BE2C (cell line): Measurements from ENCODE around the gene FAHD2A. TPM values are rescaled to one million over a fixed set of nuclear protein-coding genes. Genes with fewer than 3 reads are reported as not detected.
"Not testable (repeated sequence)": the region's sequence is repeated elsewhere in the genome, so short reads cannot be mapped to it uniquely, and the experiment has no call there.

ENCODE experiments used
- DNase-seq: peaks from one replicate; pipeline ENCODE4 v3.0.0-alpha.2; 2020
- H3K27me3 ChIP-seq: fragments of 250-450 bp; sonication (Bioruptor Pico); 2 replicates; pipeline ENCODE4 v1.5.1; 2020; ENCODE audit warnings: mild to moderate bottlenecking
- H3K36me3 ChIP-seq: fragments of 250-450 bp; sonication (Bioruptor Pico); 2 replicates; pipeline ENCODE4 v1.5.1; 2020; ENCODE audit warnings: mild to moderate bottlenecking
- H3K4me1 ChIP-seq: fragments of 250-450 bp; sonication (Bioruptor Pico); 2 replicates; pipeline ENCODE4 v1.5.1; 2020
- H3K4me3 ChIP-seq: 2 replicates; pipeline ENCODE4 v1.5.1; 2011; ENCODE audit warnings: low read depth, low read length
- H3K9me3 ChIP-seq: fragments of 250-450 bp; sonication (Bioruptor Pico); 2 replicates; pipeline ENCODE4 v1.5.1; 2020
- polyA plus RNA-seq: library from polyadenylated mRNA; unstranded; fragments of >200 nt; gene quantifications from one replicate; pipeline ENCODE4 v1.2.1, GENCODE V29; 2012; ENCODE audit warnings: low read depth, missing spikeins; ENCODE audit not compliant: insufficient read length, insufficient read depth
- TF ChIP-seq, protein P1 (sequence below): IDR thresholded peaks from 2 replicates; pipeline ENCODE4 v1.5.1; 2012; ENCODE audit warnings: mild to moderate bottlenecking, low read depth, low read length

The FAHD2A gene, protein sequence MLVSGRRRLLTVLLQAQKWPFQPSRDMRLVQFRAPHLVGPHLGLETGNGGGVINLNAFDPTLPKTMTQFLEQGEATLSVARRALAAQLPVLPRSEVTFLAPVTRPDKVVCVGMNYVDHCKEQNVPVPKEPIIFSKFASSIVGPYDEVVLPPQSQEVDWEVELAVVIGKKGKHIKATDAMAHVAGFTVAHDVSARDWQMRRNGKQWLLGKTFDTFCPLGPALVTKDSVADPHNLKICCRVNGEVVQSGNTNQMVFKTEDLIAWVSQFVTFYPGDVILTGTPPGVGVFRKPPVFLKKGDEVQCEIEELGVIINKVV
- polyA plus RNA-seq = 8.2 TPM

DNA sequence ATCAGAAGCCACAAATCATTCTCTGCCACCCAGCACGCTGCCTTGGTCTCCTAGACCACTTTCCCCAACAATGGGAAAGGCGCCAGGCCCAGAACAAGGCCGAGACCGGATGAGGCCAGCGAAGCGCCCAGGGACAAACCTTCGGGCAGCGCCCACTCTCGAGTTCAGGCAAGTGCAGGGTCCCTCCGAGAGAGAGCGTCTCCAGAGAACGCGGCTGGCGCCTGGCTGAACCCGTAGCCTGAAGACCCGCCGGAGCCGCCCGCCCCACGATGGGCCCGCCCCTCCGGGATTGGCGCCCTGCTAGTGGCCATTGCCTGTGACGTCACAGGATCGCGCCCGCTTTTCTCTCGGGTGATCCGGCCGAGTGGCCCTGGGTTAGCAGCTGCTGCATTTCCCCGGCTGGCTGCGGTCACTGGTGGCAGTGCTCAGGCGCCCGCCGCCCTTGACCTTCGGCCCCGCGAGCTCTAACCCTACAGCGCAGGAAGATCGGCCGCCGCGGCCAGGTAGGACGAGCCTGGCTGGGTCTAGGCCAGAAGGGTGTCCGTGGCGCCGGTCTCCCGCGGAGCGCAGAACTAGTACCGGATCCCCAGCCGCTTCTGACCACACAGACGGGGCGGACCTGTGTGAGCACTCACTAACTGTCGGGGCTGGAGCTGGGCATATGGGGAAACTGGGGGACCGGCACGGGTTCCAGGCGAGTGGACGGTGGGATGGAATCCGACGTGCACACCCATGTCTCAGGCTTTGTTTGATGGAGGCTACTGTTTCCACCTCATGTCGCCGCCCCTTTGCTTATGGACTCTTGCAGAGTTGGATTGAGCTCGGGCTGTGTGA, at the start of gene FAHD2A:
Gene FAHD2A (plus strand): TSS at position 339 of the 834 bp plus-strand sequence. CDS start 2,851 bp downstream, outside the sequence.
- Histone ChIP-seq H3K27me3 (no peaks in the 10 kb centered on the region), H3K36me3 (no peaks in the 10 kb centered on the region), H3K4me3 (peak within 1 kb of the TSS; percentile 75), H3K9me3 (no peaks in the 10 kb centered on the region), H3K4me1 (no peaks in the 10 kb centered on the region)
- peak; percentile 92 for DNase-seq
- TF ChIP-seq, protein P1, sequence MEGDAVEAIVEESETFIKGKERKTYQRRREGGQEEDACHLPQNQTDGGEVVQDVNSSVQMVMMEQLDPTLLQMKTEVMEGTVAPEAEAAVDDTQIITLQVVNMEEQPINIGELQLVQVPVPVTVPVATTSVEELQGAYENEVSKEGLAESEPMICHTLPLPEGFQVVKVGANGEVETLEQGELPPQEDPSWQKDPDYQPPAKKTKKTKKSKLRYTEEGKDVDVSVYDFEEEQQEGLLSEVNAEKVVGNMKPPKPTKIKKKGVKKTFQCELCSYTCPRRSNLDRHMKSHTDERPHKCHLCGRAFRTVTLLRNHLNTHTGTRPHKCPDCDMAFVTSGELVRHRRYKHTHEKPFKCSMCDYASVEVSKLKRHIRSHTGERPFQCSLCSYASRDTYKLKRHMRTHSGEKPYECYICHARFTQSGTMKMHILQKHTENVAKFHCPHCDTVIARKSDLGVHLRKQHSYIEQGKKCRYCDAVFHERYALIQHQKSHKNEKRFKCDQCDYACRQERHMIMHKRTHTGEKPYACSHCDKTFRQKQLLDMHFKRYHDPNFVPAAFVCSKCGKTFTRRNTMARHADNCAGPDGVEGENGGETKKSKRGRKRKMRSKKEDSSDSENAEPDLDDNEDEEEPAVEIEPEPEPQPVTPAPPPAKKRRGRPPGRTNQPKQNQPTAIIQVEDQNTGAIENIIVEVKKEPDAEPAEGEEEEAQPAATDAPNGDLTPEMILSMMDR = no peak

DNA sequence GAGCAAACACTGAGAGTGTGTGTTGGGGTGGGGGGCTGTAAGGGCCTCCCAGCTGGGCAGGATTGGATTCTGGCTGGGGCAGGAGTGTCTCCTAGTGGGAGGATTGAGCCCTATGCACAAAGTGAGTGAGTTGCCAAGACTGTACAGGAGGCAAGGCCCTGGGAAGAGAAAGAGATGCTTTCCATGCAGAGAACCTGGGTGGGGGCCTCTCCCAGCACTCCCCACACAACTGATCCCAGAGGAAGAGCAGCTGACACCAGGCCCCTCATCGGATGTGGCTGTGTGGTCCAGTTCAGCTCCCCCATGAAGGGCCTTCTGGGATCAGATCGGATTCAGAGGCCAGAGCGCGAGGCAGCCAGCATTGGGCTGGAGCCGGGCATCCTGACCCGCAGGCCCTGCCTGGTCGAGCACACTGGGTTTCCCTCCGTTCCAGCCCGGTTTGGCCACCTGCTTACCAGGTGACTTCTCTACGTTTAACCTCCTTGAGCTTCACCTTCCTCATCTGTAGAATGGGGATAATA, 49.4 kb upstream of the FAHD2A start:
- Histone ChIP-seq H3K36me3 (no peaks in the 10 kb centered on the region), H3K9me3 (no peaks in the 10 kb centered on the region), H3K4me1 (no peaks in the 10 kb centered on the region), H3K27me3 (no peaks in the 10 kb centered on the region), H3K4me3 (no peak overlapping the region)
- DNase-seq = no peak
- TF ChIP-seq, protein P1 = no peak

DNA sequence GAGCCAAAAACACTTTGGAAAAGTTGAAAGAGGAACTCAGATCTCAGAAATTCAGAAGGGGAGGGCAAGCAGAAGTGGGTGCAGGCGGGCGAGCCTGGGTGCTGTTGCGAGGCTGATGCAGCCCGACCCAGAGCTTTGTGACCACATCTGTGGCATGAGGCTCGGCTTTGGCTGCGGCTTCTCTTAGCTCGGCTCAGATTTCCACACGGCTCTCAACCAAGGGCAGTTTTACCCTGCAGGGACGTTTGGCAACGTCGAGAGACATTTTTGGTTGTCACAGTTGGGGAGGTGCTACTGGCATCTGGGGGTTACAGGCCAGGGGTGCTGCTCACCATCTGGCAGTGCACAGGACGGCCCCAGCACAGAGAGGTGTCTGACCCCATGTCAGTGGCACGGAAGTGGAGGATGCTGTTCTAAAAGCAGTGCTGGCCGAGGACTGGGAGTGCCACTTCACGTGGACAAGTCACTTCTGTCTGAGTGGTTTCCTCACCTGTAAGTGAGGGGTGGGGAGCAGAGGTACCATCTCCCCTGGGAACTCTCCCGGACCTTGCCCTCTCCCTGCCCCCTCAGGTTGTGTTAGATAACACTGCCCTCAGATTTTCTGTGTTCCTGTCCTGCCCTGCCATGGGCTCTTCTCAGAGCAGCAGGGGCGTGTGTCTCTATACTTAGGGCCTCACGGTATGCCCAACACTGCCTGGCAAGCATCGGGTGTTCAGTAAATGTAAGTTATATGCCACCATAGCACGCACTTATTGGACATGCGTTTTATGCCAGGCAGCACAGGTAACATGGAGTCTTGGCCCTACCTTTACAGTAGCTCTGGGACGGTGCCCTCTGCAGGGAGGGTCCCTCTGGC, 48.7 kb upstream of the FAHD2A start:
- no peak overlapping the region for H3K4me3 ChIP-seq
- DNase-seq = no peak
- H3K36me3 ChIP-seq = no peaks in the 10 kb centered on the region
- H3K4me1 ChIP-seq = no peaks in the 10 kb centered on the region
- no peaks in the 10 kb centered on the region for H3K9me3 ChIP-seq
- TF ChIP-seq, protein P1 = no peak
- no peaks in the 10 kb centered on the region for H3K27me3 ChIP-seq

DNA sequence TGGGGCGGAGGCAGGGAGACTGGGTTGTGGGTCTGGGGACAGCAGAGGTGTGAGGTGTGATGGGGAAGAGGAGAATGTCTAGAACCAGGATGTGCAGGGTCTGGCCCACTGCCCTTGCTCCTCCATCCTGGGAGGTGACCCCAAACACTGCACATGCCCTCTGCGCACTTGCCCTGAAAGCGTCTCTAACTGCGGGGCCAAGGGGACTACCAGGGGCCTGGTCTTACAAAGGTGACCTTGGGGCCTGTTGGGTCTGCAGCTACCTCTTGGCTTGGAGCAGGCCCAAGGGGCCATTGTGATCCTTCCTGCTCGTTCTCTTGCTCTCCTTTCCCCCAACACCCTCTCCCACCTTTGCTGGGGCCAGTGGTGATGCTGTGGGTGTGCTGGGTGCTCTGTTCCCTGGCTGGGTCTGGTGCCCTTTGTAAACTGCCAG, 48.0 kb upstream of the FAHD2A start:
- TF ChIP-seq, protein P1 = no peak
- H3K27me3 ChIP-seq = no peaks in the 10 kb centered on the region
- H3K36me3 ChIP-seq = no peaks in the 10 kb centered on the region
- DNase-seq = no peak
- H3K4me1 ChIP-seq = no peaks in the 10 kb centered on the region
- no peaks in the 10 kb centered on the region for H3K9me3 ChIP-seq
- H3K4me3 ChIP-seq = no peak overlapping the region

DNA sequence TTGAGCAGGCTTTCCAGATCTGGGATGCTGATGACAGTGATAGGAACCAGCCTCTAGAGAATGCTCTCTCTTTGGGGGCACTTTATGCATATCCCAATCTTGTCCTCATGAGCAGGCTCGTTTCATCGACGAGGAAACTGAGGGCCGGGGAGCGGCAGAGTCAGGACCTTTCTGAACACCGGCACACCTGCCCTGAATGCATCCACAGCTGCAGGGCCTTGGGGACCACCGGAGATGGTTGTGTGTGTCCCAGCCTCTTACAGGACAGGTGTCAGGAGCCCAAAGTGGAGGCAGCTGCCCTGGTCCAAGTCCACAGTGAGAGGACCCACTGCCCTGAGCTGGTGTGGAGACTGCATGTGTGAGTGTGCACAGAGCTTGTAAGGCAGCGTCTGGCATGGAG, 47.6 kb upstream of the FAHD2A start:
- TF ChIP-seq, protein P1 = no peak
- Histone ChIP-seq H3K4me1 (no peaks in the 10 kb centered on the region), H3K4me3 (no peak overlapping the region), H3K36me3 (no peaks in the 10 kb centered on the region), H3K9me3 (no peaks in the 10 kb centered on the region), H3K27me3 (no peaks in the 10 kb centered on the region)
- DNase-seq = no peak

DNA sequence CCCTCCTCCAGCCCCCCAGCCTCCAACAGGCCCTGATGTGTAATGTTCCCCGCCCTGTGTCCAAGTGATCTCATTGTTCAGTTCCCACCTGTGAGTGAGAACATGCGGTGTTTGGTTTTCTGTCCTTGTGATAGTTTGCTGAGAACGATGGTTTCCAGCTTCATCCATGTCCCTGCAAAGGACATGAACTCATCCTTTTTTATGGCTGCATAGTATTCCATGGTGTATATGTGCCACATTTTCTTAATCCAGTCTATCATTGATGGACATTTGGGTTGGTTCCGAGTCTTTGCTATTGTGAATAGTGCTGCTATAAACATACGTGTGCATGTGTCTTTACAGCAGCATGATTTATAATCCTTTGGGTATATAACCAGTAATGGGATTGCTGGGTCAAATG, 47.0 kb upstream of the FAHD2A start:
- not testable (repeated sequence) for H3K36me3 ChIP-seq, H3K9me3 ChIP-seq, DNase-seq, H3K4me3 ChIP-seq, H3K27me3 ChIP-seq, H3K4me1 ChIP-seq
